GM21447 (cell line): ENCODE measurements around the gene C2orf74.

ENCODE experiments used
- ATAC-seq: cut with Tn5 transposase; IDR thresholded peaks from one replicate; pipeline ENCODE4 v1.9.1; 2021; ENCODE audit not compliant: unreplicated experiment

C2orf74 gene

GRCh38 chr2:61210332-61210981, 48.5 kb downstream of the C2orf74 start:
- no peak for ATAC-seq

GRCh38 chr2:61214171-61214570, 52.2 kb downstream of the C2orf74 start:
- no peak for ATAC-seq
